Measurements from ENCODE around the gene UROC1.

GRCh38 chr3:126494204-126494969 is 23.2 kb downstream of the UROC1 start:
- no peak for TF ChIP-seq CTCF (CRISPR knock-in tag; IDR thresholded peaks at IDR 0.05)
- no peak for TF ChIP-seq POLR2A (IDR thresholded peaks at IDR 0.05; ENCODE audit: insufficient read depth in 1 of 2, low read depth in 2 of 2, low read length in 2 of 2)
- no peak for TF ChIP-seq NR1H2 (CRISPR knock-in tag; IDR thresholded peaks at IDR 0.05; ENCODE audit: borderline replicate concordance, low read depth)
- TF ChIP-seq SNAI1 (CRISPR knock-in tag; IDR thresholded peaks at IDR 0.05; ENCODE audit: borderline replicate concordance): no peak
- no peak for TF ChIP-seq MTF1 (CRISPR knock-in tag; IDR thresholded peaks at IDR 0.05)
- TF ChIP-seq RORA (CRISPR knock-in tag; IDR thresholded peaks at IDR 0.05): no peak
- no peak for TF ChIP-seq ZC3H13 (CRISPR knock-in tag; IDR thresholded peaks at IDR 0.05)
- TF ChIP-seq ZNF512B (CRISPR knock-in tag; IDR thresholded peaks at IDR 0.05; ENCODE audit: borderline replicate concordance): no peak
- TF ChIP-seq DPF2 (CRISPR knock-in tag; IDR thresholded peaks at IDR 0.05; ENCODE audit: borderline replicate concordance, low read depth): no peak
- TF ChIP-seq ELF4 (CRISPR knock-in tag; IDR thresholded peaks at IDR 0.05; ENCODE audit: borderline replicate concordance): no peak
- TF ChIP-seq ZBTB7A (CRISPR knock-in tag; IDR thresholded peaks at IDR 0.05): no peak
- no peak for TF ChIP-seq ZNF34 (CRISPR knock-in tag; IDR thresholded peaks at IDR 0.05; ENCODE audit: borderline replicate concordance)
